GM12892 (cell line): ENCODE data around the gene EHBP1L1.

Source experiments
- DNase-seq: peaks from one replicate; pipeline ENCODE4 v3.0.0; 2011; ENCODE audit not compliant: insufficient read length
- FAIRE-seq: peaks from 2 replicates; lab custom pipeline; 2011; peaks lifted over from hg19 to GRCh38; lab: Jason Lieb, UNC
- POLR2A ChIP-seq: IDR thresholded peaks from 2 replicates; pipeline ENCODE4 v1.6.1; 2011; ENCODE audit warnings: low read depth, low read length, control low read depth
- POLR2AphosphoS5 ChIP-seq: IDR thresholded peaks from 2 replicates; pipeline ENCODE4 v1.6.1; 2011; ENCODE audit warnings: low read depth, low read length, control low read depth
- TAF1 ChIP-seq: IDR thresholded peaks from 2 replicates; pipeline ENCODE4 v1.6.1; 2011; ENCODE audit warnings: low read depth, mild to moderate bottlenecking, control low read depth, low read length, borderline replicate concordance

The EHBP1L1 gene

GRCh38 chr11:65617136-65617850 is 41.4 kb downstream of the EHBP1L1 start:
- DNase-seq (no peak), FAIRE-seq (peak; percentile 60)
- TF ChIP-seq TAF1 (no peak), POLR2AphosphoS5 (no peak), POLR2A (no peak)

DNA sequence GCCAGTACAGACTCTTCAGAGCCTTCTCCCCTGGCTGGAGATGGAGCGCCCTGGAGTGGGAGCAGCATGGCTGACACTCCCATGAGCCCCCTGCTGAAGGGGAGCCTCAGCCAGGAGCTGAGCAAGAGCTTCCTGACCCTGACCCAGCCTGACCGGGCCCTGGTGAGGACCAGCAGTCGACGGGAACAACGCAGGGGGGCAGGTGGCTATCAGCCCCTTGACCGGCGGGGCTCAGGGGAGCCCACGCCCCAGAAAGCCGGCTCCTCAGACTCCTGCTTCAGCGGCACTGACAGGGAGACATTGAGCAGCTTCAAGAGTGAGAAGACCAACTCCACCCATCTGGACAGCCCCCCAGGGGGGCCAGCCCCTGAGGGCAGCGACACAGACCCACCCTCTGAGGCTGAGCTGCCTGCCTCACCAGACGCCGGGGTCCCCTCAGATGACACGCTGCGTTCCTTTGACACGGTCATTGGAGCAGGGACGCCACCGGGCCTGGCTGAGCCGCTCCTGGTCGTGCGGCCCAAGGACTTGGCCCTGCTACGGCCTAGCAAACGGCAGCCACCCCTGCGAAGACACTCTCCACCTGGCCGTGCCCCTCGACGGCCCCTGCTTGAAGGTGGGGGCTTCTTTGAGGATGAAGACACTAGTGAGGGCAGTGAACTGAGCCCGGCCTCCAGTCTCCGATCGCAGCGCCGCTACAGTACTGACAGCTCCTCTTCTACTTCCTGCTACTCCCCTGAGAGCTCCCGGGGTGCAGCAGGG is 42.3 kb downstream of the EHBP1L1 start:
- FAIRE-seq, result no peak
- no peak for DNase-seq
- no peak for TF ChIP-seq TAF1
- TF ChIP-seq POLR2A, result no peak
- TF ChIP-seq POLR2AphosphoS5, result no peak

GRCh38 chr11:65618763-65619162 is 42.9 kb downstream of the EHBP1L1 start:
- FAIRE-seq, result no peak

DNA sequence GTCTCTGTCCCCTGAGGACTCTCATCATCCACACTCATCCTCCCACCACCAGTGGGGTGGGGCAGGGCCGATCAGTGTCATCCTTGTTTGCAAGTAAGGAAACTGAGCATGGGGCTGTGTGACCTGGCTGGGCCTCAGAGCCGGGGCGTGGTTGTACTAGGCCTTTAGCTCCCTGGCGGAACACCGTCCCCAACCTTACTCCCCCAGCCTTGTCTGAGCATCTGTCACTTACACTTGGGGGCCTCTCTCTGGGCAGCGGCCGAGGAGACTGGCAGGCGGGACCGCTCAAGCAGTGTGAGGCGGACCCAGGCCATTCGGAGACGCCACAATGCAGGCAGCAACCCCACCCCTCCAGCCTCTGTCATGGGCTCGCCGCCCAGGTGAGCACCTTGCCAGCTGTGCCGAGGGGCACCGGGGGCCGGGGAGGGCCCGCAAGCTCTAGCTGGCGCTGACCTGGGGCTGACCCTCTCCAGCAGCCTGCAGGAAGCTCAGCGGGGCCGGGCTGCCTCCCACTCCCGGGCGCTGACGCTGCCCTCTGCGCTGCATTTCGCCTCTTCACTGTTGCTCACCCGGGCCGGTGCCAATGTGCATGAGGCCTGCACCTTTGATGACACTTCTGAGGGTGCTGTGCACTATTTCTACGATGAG is 43.6 kb downstream of the EHBP1L1 start:
- no peak for DNase-seq
- TF ChIP-seq POLR2A (no peak), TAF1 (no peak), POLR2AphosphoS5 (no peak)
- no peak for FAIRE-seq

More at GRCh38 chr11:65618763-65619162, 42.9 kb downstream of the EHBP1L1 start:
- no peak for TF ChIP-seq POLR2A
- TF ChIP-seq TAF1, result no peak
- TF ChIP-seq POLR2AphosphoS5, result no peak
- DNase-seq, result no peak

DNA sequence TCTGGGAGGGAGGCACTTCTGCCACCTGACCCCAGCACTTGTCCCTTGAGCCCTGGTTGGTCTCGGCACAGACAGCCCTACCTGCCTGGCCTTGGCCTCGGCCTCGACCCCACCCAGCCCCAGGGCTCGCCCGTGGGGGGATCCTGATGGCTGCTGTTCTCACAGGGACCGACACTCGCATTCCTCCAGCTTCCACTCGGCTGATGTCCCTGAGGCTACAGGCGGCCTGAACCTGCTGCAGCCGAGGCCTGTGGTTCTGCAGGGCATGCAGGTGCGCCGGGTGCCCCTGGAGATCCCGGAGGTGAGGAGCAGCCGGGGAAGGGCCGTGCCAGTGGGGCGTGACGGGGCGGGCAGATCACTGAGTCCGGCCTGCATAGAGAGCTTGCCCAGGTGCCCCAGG is 44.8 kb downstream of the EHBP1L1 start:
- no peak for TF ChIP-seq POLR2A
- TF ChIP-seq TAF1, result no peak
- no peak for TF ChIP-seq POLR2AphosphoS5
- DNase-seq (no peak), FAIRE-seq (no peak)

DNA sequence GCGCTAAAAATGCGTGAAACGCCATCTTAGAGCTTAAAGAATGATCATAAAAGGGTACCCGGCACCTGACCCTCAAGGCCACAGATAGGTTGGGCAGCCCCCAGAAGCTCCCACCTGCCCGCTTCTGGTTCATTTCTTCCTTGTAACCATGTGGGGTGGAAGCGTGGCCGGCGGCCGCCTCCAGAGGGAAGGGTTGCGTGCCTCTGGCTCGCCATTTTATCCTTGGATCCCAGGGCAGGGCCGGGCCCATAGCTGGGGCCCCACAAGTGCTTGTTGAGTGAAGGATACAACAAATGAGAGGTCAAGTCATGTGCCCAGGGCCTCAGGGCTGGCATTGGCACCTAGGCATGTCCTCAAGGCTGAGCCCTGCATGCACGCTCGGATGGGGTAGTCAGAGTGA is 45.6 kb downstream of the EHBP1L1 start:
- DNase-seq, result no peak
- no peak for TF ChIP-seq TAF1
- TF ChIP-seq POLR2A, result no peak
- TF ChIP-seq POLR2AphosphoS5, result no peak
- FAIRE-seq, result no peak

DNA sequence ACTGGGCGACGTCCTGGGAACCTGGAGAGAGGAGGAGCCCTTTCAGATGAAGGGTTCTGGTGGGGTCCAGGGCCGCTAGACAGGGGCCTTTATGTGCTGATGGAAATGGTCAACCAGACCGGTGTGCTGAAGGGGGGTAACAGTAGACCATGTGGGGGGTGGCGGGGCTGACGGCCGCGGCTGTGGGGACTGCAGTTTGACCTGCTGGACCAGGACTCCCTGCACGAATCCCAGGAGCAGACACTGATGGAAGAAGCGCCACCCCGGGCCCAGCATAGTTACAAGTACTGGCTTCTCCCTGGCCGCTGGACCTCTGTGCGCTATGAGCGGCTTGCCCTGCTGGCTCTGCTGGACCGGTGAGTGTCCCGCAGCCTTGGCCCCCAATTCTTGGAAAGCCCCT is 46.2 kb downstream of the EHBP1L1 start:
- DNase-seq, result no peak
- FAIRE-seq, result no peak
- TF ChIP-seq TAF1 (no peak), POLR2AphosphoS5 (no peak), POLR2A (no peak)

DNA sequence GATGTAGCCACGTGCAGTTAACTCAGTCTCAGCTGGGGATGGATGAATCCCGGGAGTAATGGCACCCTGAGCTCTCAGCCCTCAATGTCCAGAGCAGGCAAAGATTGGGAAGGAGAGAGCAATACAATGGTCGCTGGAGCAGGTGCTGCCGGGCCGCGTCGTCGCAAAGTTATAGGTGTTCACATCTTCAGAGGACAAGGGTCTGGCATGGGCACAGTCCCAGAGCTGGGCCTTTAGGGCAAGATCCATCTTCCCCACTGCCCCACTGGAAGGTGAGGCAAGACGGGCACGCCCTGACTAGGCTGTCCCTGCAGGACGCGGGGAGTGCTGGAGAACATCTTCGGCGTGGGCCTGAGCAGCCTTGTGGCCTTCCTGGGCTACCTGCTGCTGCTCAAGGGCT is 47.3 kb downstream of the EHBP1L1 start:
- TF ChIP-seq POLR2A, result no peak
- TF ChIP-seq TAF1, result no peak
- TF ChIP-seq POLR2AphosphoS5, result no peak

DNA sequence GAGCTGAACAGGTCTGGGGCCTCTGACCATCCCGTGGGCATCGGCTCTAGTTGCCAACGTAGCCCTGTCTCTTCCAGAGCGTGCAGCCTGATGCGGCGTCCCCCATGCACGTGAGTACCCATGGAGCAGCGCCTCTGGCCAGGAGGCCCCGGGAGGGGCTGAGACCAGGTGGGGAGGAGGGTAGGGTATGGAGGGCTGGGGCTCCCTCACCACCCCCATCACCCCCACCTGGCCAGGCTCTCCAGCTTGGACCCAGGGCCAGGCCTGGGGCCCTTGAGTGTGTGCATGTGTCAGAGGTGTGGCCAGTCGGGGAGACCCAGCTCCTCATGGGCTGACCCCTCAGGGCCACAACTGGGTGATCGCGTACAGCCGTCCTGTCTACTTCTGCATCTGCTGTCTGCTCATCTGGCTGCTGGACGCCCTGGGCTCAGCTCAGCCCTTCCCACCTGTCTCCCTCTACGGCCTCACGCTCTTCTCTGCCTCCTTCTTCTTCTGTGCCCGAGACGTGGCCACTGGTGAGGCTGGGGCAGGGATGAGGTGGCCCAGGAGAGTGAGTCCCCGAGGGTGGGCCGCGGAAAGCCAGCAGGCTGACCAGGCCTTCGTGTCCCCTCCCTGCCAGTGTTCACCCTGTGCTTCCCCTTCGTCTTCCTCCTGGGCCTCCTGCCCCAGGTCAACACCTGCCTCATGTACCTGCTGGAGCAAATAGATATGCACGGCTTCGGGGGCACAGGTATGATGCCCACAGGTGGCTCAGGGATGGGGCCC is 48.2 kb downstream of the EHBP1L1 start:
- no peak for FAIRE-seq
- no peak for DNase-seq
- TF ChIP-seq POLR2A (0 out of 2 replicates have a peak, but pooled peaks have one; percentile 30), POLR2AphosphoS5 (no peak)

More for the DNA sequence above, 47.3 kb downstream of the EHBP1L1 start:
- FAIRE-seq, result no peak
- DNase-seq, result no peak

- no peak for FAIRE-seq
These were observed 49.2 kb downstream of the EHBP1L1 start for GRCh38 chr11:65624931-65625627.

More at GRCh38 chr11:65624931-65625627, 49.2 kb downstream of the EHBP1L1 start:
- no peak for TF ChIP-seq POLR2A
- no peak for TF ChIP-seq TAF1
- no peak for TF ChIP-seq POLR2AphosphoS5
- no peak for DNase-seq
